Activated T-cell treated with anti-CD3 and anti-CD28 coated beads for 48 hours (primary cell): ENCODE data around the gene HAPLN2.
A peak's percentile ranks its signal among the peaks of the same experiment; 100 is the strongest.
"Not testable (repeated sequence)": the region's sequence is repeated elsewhere in the genome, so short reads cannot be mapped to it uniquely, and the experiment has no call there.

Experiments
- DNase-seq: peaks from one replicate; pipeline ENCODE4 v3.0.0-alpha.2; 2020; ENCODE audit warnings: low read depth

Gene HAPLN2

DNA sequence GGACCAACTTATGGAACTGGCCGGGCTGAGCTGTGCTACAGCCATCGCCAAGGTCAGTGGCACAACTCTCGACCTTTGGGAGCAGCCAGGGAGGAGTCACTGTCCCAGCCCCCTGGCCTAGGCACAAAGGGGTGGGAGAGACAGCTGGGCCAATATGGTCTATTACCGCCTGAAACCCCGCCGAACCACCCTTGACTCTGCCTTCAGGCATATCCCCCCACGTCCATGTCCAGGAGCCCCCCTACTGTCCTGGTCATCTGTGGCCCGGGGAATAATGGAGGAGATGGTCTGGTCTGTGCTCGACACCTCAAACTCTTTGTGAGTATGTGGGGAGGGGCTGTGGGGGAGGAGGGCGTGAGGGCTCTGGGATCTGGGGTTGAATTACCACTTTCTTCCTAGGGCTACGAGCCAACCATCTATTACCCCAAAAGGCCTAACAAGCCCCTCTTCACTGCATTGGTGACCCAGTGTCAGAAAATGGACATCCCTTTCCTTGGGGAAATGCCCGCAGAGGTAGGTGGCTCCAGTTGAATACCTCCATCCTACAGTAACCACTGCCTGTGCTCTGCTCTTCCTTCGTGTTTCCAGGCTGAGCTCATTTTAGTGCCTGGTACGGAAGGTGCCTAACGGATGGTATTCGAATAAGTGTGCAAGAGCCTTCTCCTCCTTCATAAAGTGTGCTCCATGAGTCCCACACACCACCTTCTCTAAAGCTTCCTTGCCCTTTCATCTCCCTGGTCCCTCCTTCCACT lies 26.9 kb upstream of the HAPLN2 start:
- DNase-seq, result no peak

DNA sequence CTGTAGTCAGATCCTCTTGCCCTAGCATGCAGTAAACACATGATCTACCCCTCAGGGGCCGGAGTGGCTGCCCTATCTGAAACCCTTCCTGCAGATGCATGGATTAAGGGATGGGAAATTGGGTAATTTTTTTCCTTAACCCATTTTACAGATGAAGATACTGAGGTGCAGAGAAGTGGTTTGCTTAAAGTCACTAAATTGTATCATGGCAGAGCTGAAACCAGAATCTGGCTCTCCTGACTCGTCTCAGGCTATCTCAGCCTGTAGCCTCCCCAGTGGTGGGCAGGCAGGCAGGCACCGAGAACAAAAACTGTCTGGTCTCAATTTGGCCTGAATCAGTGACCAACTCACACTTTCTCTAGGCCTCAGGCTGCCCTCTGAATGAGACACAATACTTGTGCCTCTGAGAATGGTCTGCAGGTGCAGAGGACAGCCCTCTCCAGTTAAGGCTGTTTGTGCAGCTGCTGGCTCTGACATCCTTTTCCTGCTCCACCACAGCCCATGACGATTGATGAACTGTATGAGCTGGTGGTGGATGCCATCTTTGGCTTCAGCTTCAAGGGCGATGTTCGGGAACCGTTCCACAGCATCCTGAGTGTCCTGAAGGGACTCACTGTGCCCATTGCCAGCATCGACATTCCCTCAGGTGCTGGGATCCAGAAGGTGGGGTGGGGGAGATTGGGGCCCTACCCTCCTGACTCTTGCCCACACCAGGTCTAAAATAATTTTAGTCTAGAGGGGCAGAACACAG lies 26.1 kb upstream of the HAPLN2 start:
- no peak for DNase-seq

- DNase-seq, result no peak
Observed at GRCh38 chr1:156593661-156593989, 25.6 kb upstream of the HAPLN2 start.

- DNase-seq, result no peak
Observed at GRCh38 chr1:156594190-156594589, 25.0 kb upstream of the HAPLN2 start.

DNA sequence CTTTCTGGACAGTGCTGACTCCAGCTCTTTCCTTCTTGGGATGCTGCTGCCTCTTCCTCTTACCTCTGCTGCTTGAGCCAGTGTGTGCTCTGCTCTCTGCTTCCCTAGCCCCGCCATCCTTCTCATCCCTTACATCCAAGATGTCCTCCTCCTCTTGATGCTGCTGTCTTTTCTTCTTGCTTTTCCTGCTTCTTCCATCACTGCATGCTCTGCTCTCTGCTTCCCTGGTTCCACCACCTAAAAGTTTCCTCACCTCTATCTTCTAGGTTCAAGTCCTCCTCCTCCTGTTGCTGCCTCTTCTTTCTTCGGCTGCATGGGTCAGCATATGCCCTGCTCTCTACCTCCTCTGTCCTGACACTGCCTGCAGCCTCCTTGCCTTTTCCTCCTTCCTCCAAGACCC lies 24.2 kb upstream of the HAPLN2 start:
- no peak for DNase-seq

DNA sequence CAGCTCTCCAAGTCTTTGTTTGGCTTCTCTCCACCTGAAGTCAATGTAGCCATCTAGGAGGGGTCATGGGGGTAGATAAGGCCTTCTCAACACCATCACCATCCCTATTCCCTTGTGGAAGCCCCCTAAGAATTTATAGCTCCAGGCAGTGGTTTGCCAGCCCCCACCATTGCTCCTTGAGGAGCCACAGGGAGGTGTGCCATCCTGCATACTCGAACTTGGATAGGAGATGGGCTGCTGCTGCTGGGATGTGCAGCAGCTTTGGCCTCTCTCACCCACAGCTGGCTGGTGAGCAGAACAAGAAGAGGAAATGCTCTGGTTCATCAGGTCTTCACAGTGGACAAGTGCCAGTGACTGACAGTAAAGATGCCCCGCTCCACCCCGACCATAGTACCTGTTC lies 22.8 kb upstream of the HAPLN2 start:
- DNase-seq, result no peak

DNA sequence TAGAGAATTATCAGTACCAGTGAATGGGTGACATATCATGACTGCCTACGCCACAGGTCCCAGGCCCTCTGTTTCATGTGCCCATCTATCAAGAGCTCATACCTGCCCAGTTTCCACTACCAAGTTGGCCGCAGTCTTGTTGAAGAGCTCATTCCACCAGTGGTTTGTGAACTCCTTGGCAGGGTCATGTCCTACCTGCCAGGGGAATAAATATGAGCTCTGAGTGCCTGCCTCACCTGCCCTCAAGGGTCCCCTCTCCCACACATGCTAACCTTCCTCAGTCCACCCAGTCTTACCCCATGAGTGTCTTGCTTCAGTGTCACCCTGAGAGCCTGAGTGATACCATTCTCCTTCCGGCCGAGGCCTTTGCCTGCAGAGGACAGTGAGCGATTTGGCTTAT lies 21.1 kb upstream of the HAPLN2 start:
- no peak for DNase-seq

DNA sequence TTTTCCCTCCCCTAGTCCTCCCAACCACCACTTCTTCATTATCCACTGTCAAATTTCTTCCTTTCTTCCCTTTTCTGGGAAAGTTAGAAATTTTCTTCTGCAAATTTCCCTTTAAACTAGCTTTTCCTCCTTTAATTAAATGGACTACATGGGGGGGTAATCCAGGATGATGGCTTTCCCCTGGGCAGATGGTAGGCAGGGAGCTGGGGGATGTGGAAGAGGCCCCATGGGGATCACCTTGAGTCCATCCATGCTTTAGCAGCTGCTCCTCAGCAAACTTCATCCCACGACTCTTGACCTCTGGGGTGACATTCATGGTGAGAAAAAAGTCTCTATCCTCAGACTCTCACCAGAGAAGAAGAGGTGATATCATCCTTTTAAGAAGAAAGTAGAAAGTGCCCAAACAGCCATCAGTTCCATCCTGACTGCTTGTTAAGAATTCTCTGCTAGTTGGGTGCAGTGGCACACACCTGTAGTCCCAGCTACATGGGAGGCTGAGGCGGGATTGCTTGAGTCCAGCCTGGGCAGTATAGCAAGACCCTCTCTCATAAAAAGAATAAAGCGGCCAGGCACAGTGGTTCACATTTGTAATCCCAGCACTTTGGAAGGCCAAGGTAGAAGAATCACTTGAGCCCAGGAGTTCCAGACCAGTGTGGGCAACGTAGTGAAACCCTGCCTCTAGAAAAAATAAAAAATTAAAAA lies 20.3 kb upstream of the HAPLN2 start:
- DNase-seq, result no peak

DNA sequence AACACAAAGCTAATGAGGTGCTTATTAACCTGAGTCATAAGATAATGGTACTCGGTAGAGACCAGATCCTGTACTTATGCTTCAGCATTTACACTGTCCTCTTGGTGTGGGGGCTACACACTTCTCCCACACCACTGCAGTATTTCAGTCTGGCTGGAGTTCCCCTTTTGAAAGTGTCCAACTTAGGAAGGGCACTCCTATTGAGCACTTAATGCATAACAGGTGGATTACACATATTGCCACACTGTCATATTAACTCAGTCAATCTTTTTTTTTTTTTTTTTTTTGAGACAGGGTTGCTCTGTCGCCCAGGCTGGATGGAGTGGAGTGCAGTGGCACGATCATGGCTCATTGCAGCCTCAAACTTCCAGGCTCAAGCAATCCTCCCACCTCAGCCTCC lies 19.4 kb upstream of the HAPLN2 start:
- DNase-seq, result no peak

- DNase-seq, result no peak
Observed at GRCh38 chr1:156600733-156601121, 18.5 kb upstream of the HAPLN2 start.

GRCh38 chr1:156601122-156601830 lies 17.9 kb upstream of the HAPLN2 start, which contains the start of gene GPATCH4:
GPATCH4 (minus strand) TSS chr1:156601479.
- DNase-seq, result peak; percentile 66

DNA sequence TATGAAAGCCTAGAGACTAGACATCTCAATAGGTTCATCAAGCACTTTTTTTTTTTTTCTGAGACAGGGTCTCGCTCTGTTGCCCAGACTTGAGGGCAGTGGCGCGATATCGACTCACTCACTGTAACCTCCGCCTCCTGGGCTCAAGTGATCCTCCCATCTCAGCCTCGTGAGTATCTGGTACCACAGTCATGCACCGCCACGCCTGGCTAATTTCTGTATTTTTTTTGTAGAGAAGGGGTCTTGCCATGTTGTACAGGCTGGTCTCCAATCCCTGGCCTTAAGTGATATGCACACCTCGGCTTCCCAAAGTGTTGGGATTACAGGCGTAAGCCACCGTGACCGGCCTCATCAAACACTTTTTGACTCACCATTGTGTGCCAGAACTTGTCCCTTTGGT lies 17.3 kb upstream of the HAPLN2 start:
- no peak for DNase-seq

- DNase-seq, result no peak
Observed at GRCh38 chr1:156602557-156602993, 16.6 kb upstream of the HAPLN2 start.

DNA sequence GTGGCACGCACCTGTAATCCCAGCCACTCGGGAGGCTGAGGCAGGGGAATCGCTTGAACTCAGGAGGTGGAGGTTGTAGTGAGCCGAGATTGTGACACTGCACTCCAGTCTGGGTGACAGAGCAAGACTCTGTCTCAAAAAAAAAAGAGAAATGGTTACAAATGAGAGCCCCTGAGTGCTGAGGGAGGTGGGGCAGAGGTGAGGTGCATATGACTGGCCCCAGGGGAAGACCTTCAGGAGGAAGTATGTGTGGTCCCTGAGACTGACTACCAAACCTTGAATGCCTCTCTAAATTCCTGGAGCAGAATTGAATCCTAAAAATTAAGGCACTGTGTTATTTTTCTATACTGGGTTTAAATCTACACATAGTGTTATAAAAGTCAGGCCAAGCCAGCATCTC lies 11.9 kb upstream of the HAPLN2 start:
- not testable (repeated sequence) for DNase-seq

DNA sequence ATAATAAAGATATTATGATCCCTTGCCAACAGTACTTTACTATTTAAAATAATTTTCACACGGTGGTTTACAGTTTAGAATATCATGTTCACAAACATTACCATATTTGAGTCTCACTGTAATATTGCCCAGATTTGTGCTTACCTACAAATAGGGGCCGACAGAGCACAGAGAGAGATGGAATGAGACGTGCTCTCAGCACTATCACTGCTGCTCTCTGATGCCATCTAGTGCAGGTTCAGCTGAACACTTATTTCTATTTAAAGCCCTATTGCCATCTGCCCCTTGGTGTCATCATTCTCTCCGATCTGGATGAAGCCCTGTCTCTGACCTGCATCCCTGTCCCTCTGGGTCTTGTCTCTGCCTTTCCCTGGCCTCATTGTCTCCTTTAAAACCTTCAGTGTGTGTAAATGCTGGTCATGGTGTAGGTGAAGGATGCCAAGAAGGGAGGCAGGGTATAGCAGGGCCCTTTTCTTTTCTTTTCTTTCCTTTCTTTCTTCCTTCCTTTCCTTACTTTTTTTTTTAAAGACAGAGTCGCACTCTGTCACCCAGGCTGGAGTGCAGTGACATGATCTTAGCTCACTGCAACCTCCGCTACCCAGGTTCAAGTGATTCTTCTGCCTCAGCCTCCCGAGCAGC lies 11.1 kb upstream of the HAPLN2 start:
- DNase-seq, result peak; percentile 48

- peak; percentile 44 for DNase-seq
Observed at GRCh38 chr1:156608981-156609380, 10.2 kb upstream of the HAPLN2 start.

- DNase-seq, result not testable (repeated sequence)
Observed at GRCh38 chr1:156610072-156610471, 9.1 kb upstream of the HAPLN2 start.

DNA sequence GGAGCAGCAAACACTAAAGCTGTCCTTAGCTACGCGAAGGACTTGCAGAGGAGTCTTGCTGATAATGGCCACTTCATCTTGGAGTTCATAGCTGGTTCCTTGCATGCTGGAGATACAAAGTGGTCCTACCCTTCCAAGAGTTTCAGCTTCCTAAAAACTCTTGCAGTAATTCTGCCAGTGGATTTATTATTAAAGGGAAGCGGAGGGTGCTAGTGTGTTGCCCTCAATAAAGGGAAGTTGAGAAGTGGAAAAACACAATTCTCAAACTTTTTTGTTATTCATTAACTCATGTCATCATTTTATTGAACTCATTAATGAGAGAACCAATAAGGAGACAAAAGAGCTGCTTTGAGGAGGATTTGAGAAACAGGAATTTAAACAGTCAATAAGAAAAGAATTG lies 6.5 kb upstream of the HAPLN2 start:
- no peak for DNase-seq

DNA sequence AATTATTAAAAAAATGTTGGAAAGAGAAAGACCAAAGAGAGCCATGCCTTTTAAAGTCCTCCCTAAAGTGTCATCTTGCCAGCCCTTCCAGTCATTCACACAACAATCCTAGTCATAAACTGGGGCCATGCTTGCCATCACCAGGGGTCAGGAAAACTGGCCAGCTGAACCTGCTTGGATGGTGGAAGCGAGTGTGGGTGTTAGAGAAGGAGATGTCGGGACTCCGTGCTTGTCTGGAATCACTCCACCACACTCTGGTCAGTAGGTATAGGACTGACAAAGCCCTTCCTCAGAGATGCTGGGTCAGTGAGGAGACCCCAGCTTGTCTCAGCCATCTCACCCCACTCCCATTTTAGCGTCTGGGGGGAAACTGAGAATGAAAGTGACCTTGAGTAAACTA lies 3.3 kb upstream of the HAPLN2 start:
- no peak for DNase-seq

DNA sequence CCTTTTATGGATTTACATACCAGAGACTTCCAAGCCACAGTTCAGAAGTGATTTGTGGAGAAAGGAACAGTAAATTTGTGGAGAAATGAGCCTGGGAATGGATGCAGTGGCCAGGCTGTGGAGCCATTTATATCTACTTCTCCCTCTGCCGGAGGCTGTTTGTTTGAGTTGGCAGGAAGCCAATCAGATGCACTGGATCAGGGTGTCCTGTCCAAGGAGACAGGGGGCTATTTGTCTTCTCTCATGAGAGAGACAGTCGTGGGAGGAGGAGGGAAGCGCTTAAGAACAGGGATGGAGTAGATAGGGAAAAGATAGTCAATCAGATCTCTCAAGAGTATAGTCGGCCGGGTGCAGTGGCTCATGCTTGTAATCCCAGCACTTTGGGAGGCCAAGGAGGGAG lies 2.8 kb upstream of the HAPLN2 start:
- DNase-seq, result no peak

- no peak for DNase-seq
Observed at GRCh38 chr1:156619582-156619955, 354 bp downstream of the HAPLN2 start.
